Stimulated activated memory B cell treated with anti-CD40 and anti-IgM and Interleukin-4, amounts not matched to agents 10 μg/mL and 1 μg/mL and 100 μg/mL, for 72 hours (primary cell): Measurements from ENCODE around the gene VPS33A.

ENCODE experiments used
- ATAC-seq: fragments of 150-1000 bp; cut with Tn5 transposase; 2 replicates; pipeline ENCODE4 v1.10.0; 2021
- H3K27ac Mint-ChIP-seq: one replicate; pipeline ENCODE4 v1.8.0; 2022; ENCODE audit warnings: mild to moderate bottlenecking, mixed read lengths
- H3K27me3 Mint-ChIP-seq: one replicate; pipeline ENCODE4 v1.8.0; 2022; ENCODE audit warnings: mixed read lengths
- H3K36me3 Mint-ChIP-seq: one replicate; pipeline ENCODE4 v1.8.0; 2022; ENCODE audit warnings: mixed read lengths
- H3K4me1 Mint-ChIP-seq: one replicate; pipeline ENCODE4 v1.8.0; 2022; ENCODE audit warnings: mixed read lengths
- H3K4me3 Mint-ChIP-seq: one replicate; pipeline ENCODE4 v1.8.0; 2022; ENCODE audit warnings: mild to moderate bottlenecking, moderate library complexity, mixed read lengths
- H3K9me3 Mint-ChIP-seq: one replicate; pipeline ENCODE4 v1.8.0; 2022; ENCODE audit warnings: mixed read lengths

VPS33A gene

GRCh38 chr12:122185494-122186082 is 80.7 kb downstream of the VPS33A start:
- no peak for ATAC-seq
- peaks cover 23% of the 10 kb centered on the region for H3K27me3 Mint-ChIP-seq
- H3K4me3 Mint-ChIP-seq, result no peak overlapping the region
- no peaks in the 10 kb centered on the region for H3K36me3 Mint-ChIP-seq
- no peak overlapping the region for H3K27ac Mint-ChIP-seq
- no peaks in the 10 kb centered on the region for H3K9me3 Mint-ChIP-seq
- peaks cover 24% of the 10 kb centered on the region for H3K4me1 Mint-ChIP-seq

DNA sequence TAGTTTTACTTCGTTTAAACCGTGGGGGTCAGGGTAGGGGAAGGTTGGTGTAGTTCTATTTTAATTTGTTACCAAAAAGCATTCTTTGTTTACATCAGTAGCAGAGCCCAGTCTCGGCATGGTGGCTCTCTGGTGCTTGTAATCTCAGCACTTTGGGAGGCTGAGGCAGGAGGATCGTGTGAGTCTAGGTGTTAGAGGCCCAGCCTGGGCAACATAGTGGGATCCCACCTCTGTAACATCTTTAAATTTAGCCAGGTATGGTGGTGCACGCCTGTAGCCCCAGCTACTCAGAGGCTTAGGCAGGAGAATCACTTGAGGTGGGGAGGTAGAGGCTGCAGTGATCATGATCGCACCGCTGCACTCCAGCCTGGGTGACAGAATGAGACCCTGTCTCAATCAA is 81.2 kb downstream of the VPS33A start:
- Mint-ChIP-seq H3K27me3 (peaks cover 23% of the 10 kb centered on the region), H3K27ac (peak overlapping the region; percentile 84), H3K36me3 (no peaks in the 10 kb centered on the region), H3K9me3 (no peaks in the 10 kb centered on the region), H3K4me3 (no peak overlapping the region), H3K4me1 (peaks cover 23% of the 10 kb centered on the region)
- ATAC-seq, result no peak

GRCh38 chr12:122184517-122184916 is 81.8 kb downstream of the VPS33A start:
- peak overlapping the region; percentile 67 for H3K4me3 Mint-ChIP-seq
- ATAC-seq, result peak; percentile 81

GRCh38 chr12:122183588-122183940 is 82.7 kb downstream of the VPS33A start:
- Mint-ChIP-seq H3K9me3 (no peaks in the 10 kb centered on the region), H3K27me3 (peaks cover 23% of the 10 kb centered on the region), H3K4me1 (peaks cover 23% of the 10 kb centered on the region), H3K27ac (peak overlapping the region; percentile 84), H3K36me3 (no peaks in the 10 kb centered on the region), H3K4me3 (peak overlapping the region; percentile 44)
- ATAC-seq, result no peak

More at GRCh38 chr12:122184517-122184916, 81.8 kb downstream of the VPS33A start:
- peak overlapping the region; percentile 84 for H3K27ac Mint-ChIP-seq
- H3K4me1 Mint-ChIP-seq, result peaks cover 23% of the 10 kb centered on the region
- H3K9me3 Mint-ChIP-seq, result no peaks in the 10 kb centered on the region
- H3K27me3 Mint-ChIP-seq, result peaks cover 23% of the 10 kb centered on the region
- H3K36me3 Mint-ChIP-seq, result no peaks in the 10 kb centered on the region

DNA sequence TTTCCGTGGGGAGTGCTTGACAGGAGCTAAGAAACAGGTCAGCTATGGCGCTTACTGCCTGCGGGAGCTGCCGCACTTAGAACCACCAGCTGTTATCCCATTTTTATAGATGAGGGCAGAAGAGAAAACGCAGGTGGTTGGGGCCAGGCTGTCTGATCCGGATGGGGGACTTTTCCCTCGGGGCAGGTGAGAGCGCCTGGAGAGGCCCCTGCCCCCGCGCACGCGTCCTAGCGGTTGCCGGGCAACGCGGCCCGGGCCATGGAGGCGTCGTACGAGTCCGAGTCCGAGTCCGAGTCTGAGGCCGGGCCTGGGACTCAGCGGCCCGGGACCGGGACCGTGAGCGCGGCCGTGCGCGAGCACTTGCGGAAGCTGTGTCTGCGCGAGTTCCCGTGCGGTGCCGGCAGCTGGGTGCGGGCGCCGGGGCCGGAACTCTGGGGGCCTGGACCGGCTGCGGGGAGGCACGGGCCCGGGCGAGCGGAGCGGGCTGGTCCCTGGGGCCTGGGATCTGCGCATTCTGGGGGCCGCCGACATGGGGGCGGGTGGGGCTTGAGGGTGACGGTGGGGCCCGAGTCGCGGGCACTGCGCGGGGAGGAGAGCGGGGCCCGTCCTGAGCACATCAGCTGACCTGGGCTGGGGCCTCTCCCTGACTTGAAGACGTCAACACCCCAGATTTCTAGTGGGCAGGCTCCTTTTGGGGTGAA is 83.3 kb downstream of the VPS33A start, which contains the start of gene LRRC43:
TSS of gene LRRC43 (plus strand) at position 237 of the 701 bp plus-strand sequence. CDS start at position 259, 22 bp downstream.
- peak; percentile 55 for ATAC-seq
- peak within 1 kb of the TSS; percentile 84 for H3K27ac Mint-ChIP-seq
- peak within 1 kb of the TSS; percentile 75 for H3K4me3 Mint-ChIP-seq
- peaks cover 23% of the 10 kb centered on the region for H3K27me3 Mint-ChIP-seq
- H3K9me3 Mint-ChIP-seq, result peaks cover 3% of the 10 kb centered on the region
- peaks cover 23% of the 10 kb centered on the region for H3K4me1 Mint-ChIP-seq
- no peaks in the 10 kb centered on the region for H3K36me3 Mint-ChIP-seq
